SH-SY5Y (cell line): ENCODE data around the gene PCED1B.

Experiments
- GATA2 ChIP-seq: IDR thresholded peaks from 2 replicates; pipeline ENCODE4 v1.6.1; 2011; ENCODE audit warnings: mild to moderate bottlenecking, low read depth, low read length
- GATA3 ChIP-seq: IDR thresholded peaks from 2 replicates; pipeline ENCODE4 v1.6.1; 2011; ENCODE audit warnings: low read depth, mild to moderate bottlenecking, low read length, moderate library complexity

DNA sequence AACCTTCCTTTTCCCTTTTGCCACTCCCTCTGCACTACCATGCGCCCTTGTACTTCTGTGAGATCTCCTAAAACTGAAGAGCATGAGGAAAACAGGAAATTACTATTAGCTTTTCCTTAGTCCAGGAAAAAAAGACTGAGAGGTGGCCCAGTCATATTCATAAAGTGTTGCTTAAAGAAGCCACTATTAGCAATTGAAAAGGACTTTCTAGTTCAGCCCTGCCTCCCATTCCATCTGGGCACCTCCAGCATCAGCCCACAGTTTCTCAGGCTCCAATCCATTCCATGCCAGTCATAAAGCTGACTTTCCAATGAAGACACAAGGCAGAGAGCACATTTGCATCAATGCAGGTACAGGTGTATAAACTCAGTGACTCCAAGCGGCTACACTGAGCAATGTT lies 20.2 kb downstream of the PCED1B start:
- TF ChIP-seq GATA2 = no peak
- TF ChIP-seq GATA3 = no peak
